GM12801 (cell line): Measurements from ENCODE around the gene PARN.

Source experiments
- TF ChIP-seq, protein P1 (sequence below): IDR thresholded peaks from one replicate; pipeline ENCODE4 v1.5.1; 2011; ENCODE audit warnings: control low read depth; ENCODE audit not compliant: insufficient read length; ENCODE audit errors: extremely low read depth

The PARN gene

DNA sequence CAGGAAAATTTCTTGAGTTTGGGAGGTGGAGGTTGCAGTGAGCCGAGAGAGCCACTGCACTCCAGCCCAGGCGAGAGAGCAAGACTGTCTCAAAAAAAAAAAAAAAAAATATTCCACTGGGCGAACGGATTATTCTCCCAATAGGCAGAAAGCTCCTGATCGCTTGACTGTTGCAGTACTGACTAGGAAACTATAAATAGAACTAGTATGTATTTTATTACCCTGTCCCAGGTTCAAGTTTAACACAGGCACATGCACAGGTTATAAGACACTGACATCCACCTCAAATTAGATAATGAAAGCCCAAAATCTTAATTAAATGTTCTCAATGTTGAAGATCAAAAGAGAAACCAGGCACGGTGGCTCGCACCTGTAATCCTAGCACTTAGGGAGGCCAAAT lies 11.5 kb downstream of the PARN start:
- TF ChIP-seq, protein P1, sequence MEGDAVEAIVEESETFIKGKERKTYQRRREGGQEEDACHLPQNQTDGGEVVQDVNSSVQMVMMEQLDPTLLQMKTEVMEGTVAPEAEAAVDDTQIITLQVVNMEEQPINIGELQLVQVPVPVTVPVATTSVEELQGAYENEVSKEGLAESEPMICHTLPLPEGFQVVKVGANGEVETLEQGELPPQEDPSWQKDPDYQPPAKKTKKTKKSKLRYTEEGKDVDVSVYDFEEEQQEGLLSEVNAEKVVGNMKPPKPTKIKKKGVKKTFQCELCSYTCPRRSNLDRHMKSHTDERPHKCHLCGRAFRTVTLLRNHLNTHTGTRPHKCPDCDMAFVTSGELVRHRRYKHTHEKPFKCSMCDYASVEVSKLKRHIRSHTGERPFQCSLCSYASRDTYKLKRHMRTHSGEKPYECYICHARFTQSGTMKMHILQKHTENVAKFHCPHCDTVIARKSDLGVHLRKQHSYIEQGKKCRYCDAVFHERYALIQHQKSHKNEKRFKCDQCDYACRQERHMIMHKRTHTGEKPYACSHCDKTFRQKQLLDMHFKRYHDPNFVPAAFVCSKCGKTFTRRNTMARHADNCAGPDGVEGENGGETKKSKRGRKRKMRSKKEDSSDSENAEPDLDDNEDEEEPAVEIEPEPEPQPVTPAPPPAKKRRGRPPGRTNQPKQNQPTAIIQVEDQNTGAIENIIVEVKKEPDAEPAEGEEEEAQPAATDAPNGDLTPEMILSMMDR, result no peak

- TF ChIP-seq, protein P1, result no peak
Observed at GRCh38 chr16:14616280-14616679, 13.8 kb downstream of the PARN start.

- TF ChIP-seq, protein P1, result no peak
Observed at GRCh38 chr16:14613991-14614390, 16.1 kb downstream of the PARN start.

DNA sequence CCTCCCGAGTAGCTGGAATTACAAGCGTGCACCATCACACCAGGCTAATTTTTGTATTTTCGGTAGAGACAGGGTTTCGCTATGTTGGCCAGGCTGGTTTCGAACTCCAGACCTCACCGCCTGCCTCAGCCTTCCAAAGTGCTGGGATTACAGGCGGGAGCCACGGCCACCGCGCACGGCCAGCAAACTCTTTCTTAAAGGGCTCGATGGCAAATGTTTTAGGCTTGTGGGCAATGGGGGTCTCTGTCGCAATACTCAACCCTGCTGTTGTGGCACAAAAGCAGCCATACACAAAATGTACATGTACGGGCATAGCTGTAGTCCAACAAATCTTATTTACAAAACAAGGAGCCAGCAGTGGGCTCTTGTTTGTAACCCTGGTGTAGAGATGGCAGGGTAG lies 18.4 kb downstream of the PARN start:
- TF ChIP-seq, protein P1, result no peak

GRCh38 chr16:14609716-14610115 lies 20.3 kb downstream of the PARN start:
- TF ChIP-seq, protein P1, result no peak

DNA sequence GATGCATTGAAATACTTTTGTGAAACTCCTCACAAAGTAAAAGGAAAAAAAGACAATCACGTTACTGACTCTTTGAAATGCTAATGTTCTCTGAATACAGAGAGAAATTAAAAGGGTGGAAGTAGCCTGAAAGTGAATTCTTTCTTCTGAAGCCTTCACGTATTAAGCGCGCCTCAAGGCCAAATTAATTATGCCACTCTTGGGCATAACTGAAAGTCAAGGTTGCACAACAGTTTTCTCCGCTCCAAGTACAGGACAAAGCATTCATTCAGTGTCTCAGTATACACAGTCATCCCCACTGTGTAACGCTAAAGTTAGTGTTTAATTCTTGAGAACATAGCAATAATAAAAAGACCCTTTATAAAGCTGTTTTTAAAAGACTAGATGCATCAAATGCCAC lies 21.5 kb downstream of the PARN start:
- TF ChIP-seq, protein P1, result no peak

GRCh38 chr16:14608111-14608566 lies 21.9 kb downstream of the PARN start:
- TF ChIP-seq, protein P1, result no peak

DNA sequence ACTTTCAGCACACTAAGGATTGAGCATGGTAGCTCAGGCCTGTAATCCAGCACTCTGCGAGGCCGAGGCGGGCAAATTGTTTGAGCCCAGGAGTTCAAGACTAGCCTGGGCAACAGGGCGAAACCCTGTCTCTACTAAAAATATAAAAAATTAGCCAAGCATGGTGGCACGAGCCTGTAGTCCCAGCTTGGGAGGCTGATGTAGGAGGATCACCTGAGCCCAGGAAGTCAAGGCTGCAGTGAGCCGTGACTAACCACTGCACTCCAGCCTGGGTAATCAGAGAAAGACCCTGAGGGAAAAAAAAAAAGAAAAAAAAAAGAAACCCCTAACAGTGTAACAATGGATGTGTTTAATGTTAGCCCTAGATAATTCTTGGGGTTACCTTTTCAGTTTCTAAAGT lies 24.0 kb downstream of the PARN start:
- TF ChIP-seq, protein P1, result no peak
